IgD-negative memory B cell (primary cell): ENCODE results near the gene TALDO1. TPM values are rescaled to one million over a fixed set of nuclear protein-coding genes. Genes with fewer than 3 reads are reported as not detected.
A peak's percentile ranks its signal among the peaks of the same experiment; 100 is the strongest.

Experiments used
- H3K27ac Mint-ChIP-seq, 3 donors: one replicate each; pipeline ENCODE4 v1.8.0; 2020 to 2022; ENCODE audit warnings: mild to moderate bottlenecking in 3 of 3, mixed read lengths in 3 of 3, moderate library complexity in 1 of 3
- H3K27me3 Mint-ChIP-seq: one replicate; pipeline ENCODE4 v1.8.0; 2021; ENCODE audit warnings: mixed read lengths
- H3K36me3 Mint-ChIP-seq: one replicate; pipeline ENCODE4 v1.8.0; 2020; ENCODE audit warnings: mild to moderate bottlenecking, mixed read lengths
- H3K4me1 Mint-ChIP-seq, 3 donors: one replicate each; pipeline ENCODE4 v1.8.0; 2020 to 2022; ENCODE audit warnings: mixed read lengths in 3 of 3, mild to moderate bottlenecking in 1 of 3
- H3K4me3 Mint-ChIP-seq, 4 donors: one replicate each; pipeline ENCODE4 v1.8.0; 2020 to 2022; ENCODE audit warnings: mild to moderate bottlenecking in 4 of 4, mixed read lengths in 4 of 4, moderate library complexity in 3 of 4
- H3K9me3 Mint-ChIP-seq, 3 donors: one replicate each; pipeline ENCODE4 v1.8.0; 2020 to 2021; ENCODE audit warnings: mixed read lengths in 3 of 3, mild to moderate bottlenecking in 1 of 3
- polyA plus RNA-seq: library from polyadenylated mRNA; unstranded; fragments of 300-500 nt; fragmentation: Illumina TruSeq; gene quantifications from one replicate; pipeline ENCODE4 v1.2.3, GENCODE V29; 2021

Gene TALDO1
- polyA plus RNA-seq, 1 donor from 2014 or later = 246 TPM

- Mint-ChIP-seq H3K36me3 (no peaks in the 10 kb centered on the region), H3K4me1 (peaks cover 14 to 22% (median 16%) of the 10 kb centered on the region in 3 donors), H3K27me3 (no peaks in the 10 kb centered on the region), H3K4me3 (peak overlapping the region in 2 of 4 donors; percentile 96 to 98), H3K27ac (peak overlapping the region in 2 of 3 donors; percentile 59 to 98), H3K9me3 (no peaks in the 10 kb centered on the region)
Observed at GRCh38 chr11:812390-812789, 65.1 kb downstream of the TALDO1 start.

- Mint-ChIP-seq H3K36me3 (no peaks in the 10 kb centered on the region), H3K27ac (peak overlapping the region in 1 of 3 donors; percentile 98), H3K4me3 (peak overlapping the region in 1 of 4 donors; percentile 96), H3K27me3 (no peaks in the 10 kb centered on the region), H3K9me3 (no peaks in the 10 kb centered on the region), H3K4me1 (peaks cover 13 to 17% (median 14%) of the 10 kb centered on the region in 3 donors)
Observed at GRCh38 chr11:813072-813455, 65.8 kb downstream of the TALDO1 start.

- H3K27ac Mint-ChIP-seq = peak overlapping the region in 1 of 3 donors; percentile 98
Observed at GRCh38 chr11:813456-814096, 66.3 kb downstream of the TALDO1 start.

More at GRCh38 chr11:813456-814096, 66.3 kb downstream of the TALDO1 start:
- Mint-ChIP-seq H3K9me3 (no peaks in the 10 kb centered on the region), H3K36me3 (no peaks in the 10 kb centered on the region), H3K4me1 (peaks cover 13 to 15% (median 14%) of the 10 kb centered on the region in 3 donors), H3K27me3 (no peaks in the 10 kb centered on the region), H3K4me3 (peak overlapping the region in 2 of 4 donors; percentile 32 to 96)

Other genes starting within 250 kb of the TALDO1 start
- gene RNH1, start 240.2 kb upstream of the TALDO1 start, polyA plus RNA-seq = 202 TPM
- 22.5 TPM for gene HRAS, start 211.9 kb upstream of the TALDO1 start, polyA plus RNA-seq
- gene LRRC56, start 209.9 kb upstream of the TALDO1 start, polyA plus RNA-seq = 2.6 TPM
- gene LMNTD2, start 186.7 kb upstream of the TALDO1 start, polyA plus RNA-seq = 3.8 TPM
- 42.0 TPM for gene RASSF7, start 186.5 kb upstream of the TALDO1 start, polyA plus RNA-seq
- gene PHRF1, start 171.0 kb upstream of the TALDO1 start, polyA plus RNA-seq = 15.4 TPM
- 103 TPM for gene IRF7, start 131.5 kb upstream of the TALDO1 start, polyA plus RNA-seq
- gene CDHR5, start 122.5 kb upstream of the TALDO1 start, polyA plus RNA-seq = not detected
- not detected for gene SCT, start 120.3 kb upstream of the TALDO1 start, polyA plus RNA-seq
- not detected for gene DRD4, start 110.2 kb upstream of the TALDO1 start, polyA plus RNA-seq
- gene DEAF1, start 52.2 kb upstream of the TALDO1 start, polyA plus RNA-seq = 25.6 TPM
- gene TMEM80, start 51.6 kb upstream of the TALDO1 start, polyA plus RNA-seq = 35.6 TPM
- gene EPS8L2, start 41.2 kb upstream of the TALDO1 start, polyA plus RNA-seq = 17.3 TPM
- 30.7 TPM for gene GATD1, start 30.0 kb downstream of the TALDO1 start, polyA plus RNA-seq
- gene CEND1, start 42.6 kb downstream of the TALDO1 start, polyA plus RNA-seq = 0.99 TPM
- 9.5 TPM for gene SLC25A22, start 50.8 kb downstream of the TALDO1 start, polyA plus RNA-seq
- 6.4 TPM for gene PIDD1, start 57.8 kb downstream of the TALDO1 start, polyA plus RNA-seq
- 4,588 TPM for gene RPLP2, start 62.5 kb downstream of the TALDO1 start, polyA plus RNA-seq
- gene PNPLA2, start 71.5 kb downstream of the TALDO1 start, polyA plus RNA-seq = 51.1 TPM
- gene CRACR2B, start 80.5 kb downstream of the TALDO1 start, polyA plus RNA-seq = 20.0 TPM
- 13.8 TPM for gene CD151, start 85.5 kb downstream of the TALDO1 start, polyA plus RNA-seq
- gene POLR2L, start 95.1 kb downstream of the TALDO1 start, polyA plus RNA-seq = 96.7 TPM
- gene TSPAN4, start 95.4 kb downstream of the TALDO1 start, polyA plus RNA-seq = 2.1 TPM
- gene CHID1, start 163.3 kb downstream of the TALDO1 start, polyA plus RNA-seq = 47.5 TPM
- gene AP2A2, start 178.4 kb downstream of the TALDO1 start, polyA plus RNA-seq = 7.1 TPM